GM12878 (cell line): ENCODE results near the gene PTCD1. TPM values are rescaled to one million over a fixed set of nuclear protein-coding genes. Genes with fewer than 3 reads are reported as not detected.

Experiments
- ATAC-seq: fragments of 200-7000 bp; cut with Tn5 transposase; 3 replicates; pipeline ENCODE4 v1.9.1; 2020; ENCODE audit warnings: mild to moderate bottlenecking, moderate library complexity
- BruUV-seq: library from RNA; stranded (reverse); fragments of 400-500 nt; replicated peaks from 2 replicates; lab custom pipeline; 2021; lab: Mats Ljungman, UMichigan
- CTCF ChIA-PET: fragments of 300-600 bp; sonication (Branson Sonifier 250); formaldehyde crosslinking; extraction: SDS; loops from one replicate; lab custom pipeline; 2021; ENCODE audit warnings: inconsistent platforms; lab: Yijun Ruan, JAX
- POLR2A ChIA-PET: fragments of 350-600 bp; formaldehyde crosslinking; extraction: SDS; loops from one replicate; lab custom pipeline; 2021; ENCODE audit warnings: inconsistent platforms; lab: Charles Lee
- RAD21 ChIA-PET: fragments of 300-600 bp; sonication (Branson Sonifier 250); formaldehyde crosslinking; loops from one replicate; lab custom pipeline; 2023; ENCODE audit warnings: antibody characterized with exemption; ENCODE audit not compliant: unreplicated experiment; lab: Charles Lee
- SMC1A ChIA-PET: fragments of 300-600 bp; sonication (Branson Sonifier 250); formaldehyde crosslinking; loops from one replicate; lab custom pipeline; 2023; ENCODE audit not compliant: unreplicated experiment, uncharacterized antibody; lab: Charles Lee
- DNase-seq: peaks from one replicate; pipeline ENCODE4 v3.0.0-alpha.2; 2011; ENCODE audit warnings: low read depth, low spot score
- FAIRE-seq: peaks from 3 replicates; lab custom pipeline; 2011; peaks lifted over from hg19 to GRCh38; lab: Jason Lieb, UNC
- H2AFZ ChIP-seq: 2 replicates; pipeline ENCODE4 v1.6.0; 2011; ENCODE audit warnings: low read depth, low read length, control low read depth; ENCODE audit not compliant: control insufficient read depth
- H3K27ac ChIP-seq: 2 replicates; pipeline ENCODE4 v1.5.1; 2011; ENCODE audit warnings: control low read depth; ENCODE audit not compliant: control insufficient read depth, insufficient read depth
- H3K27me3 ChIP-seq, 2 experiments: replicated peaks in 1 of 2; 2 replicates each; pipeline versions ENCODE4 v1.6.0 to v1.6.1; 2011; ENCODE audit warnings: low read length in 1 of 2; ENCODE audit not compliant: control insufficient read depth in 2 of 2, insufficient read depth in 2 of 2
- H3K36me3 ChIP-seq, 2 experiments: 2 replicates each; pipeline ENCODE4 v1.5.1; 2011; ENCODE audit warnings: low read length in 1 of 2; ENCODE audit not compliant: control insufficient read depth in 2 of 2, insufficient read depth in 2 of 2
- H3K4me1 ChIP-seq: 2 replicates; pipeline ENCODE4 v1.6.1; 2011; ENCODE audit warnings: mild to moderate bottlenecking, low read length, moderate library complexity, mixed read lengths; ENCODE audit not compliant: control insufficient read depth, insufficient read depth
- H3K4me2 ChIP-seq: 2 replicates; pipeline ENCODE4 v1.6.0; 2011; ENCODE audit warnings: control low read depth; ENCODE audit not compliant: control insufficient read depth, insufficient read depth
- H3K4me3 ChIP-seq: fragments of 200-600 bp; sonication (generic); 2 replicates; pipeline ENCODE4 v1.5.1; 2016
- H3K79me2 ChIP-seq: 2 replicates; pipeline ENCODE4 v1.6.0; 2011; ENCODE audit warnings: low read length; ENCODE audit not compliant: control insufficient read depth, insufficient read depth
- H3K9ac ChIP-seq: 2 replicates; pipeline ENCODE4 v1.8.0; 2011; ENCODE audit warnings: low read length, control low read depth, mixed read lengths; ENCODE audit not compliant: control insufficient read depth, insufficient read depth
- H3K9me3 ChIP-seq: replicated peaks from 3 replicates; pipeline ENCODE4 v1.5.1; 2011; ENCODE audit warnings: mild to moderate bottlenecking, low read length; ENCODE audit not compliant: control insufficient read depth, insufficient read depth
- H4K20me1 ChIP-seq: 2 replicates; pipeline ENCODE4 v1.6.0; 2011; ENCODE audit not compliant: control insufficient read depth, insufficient read depth
- BCL11A ChIP-seq: IDR thresholded peaks from 2 replicates; pipeline ENCODE4 v1.6.1; 2011; ENCODE audit warnings: low read depth, low read length
- BRCA1 ChIP-seq: IDR thresholded peaks from 2 replicates; pipeline ENCODE4 v1.6.1; 2011; ENCODE audit warnings: low read depth, low read length, improper control_type of control experiment
- CBX5 ChIP-seq: sonication (generic); IDR thresholded peaks from 2 replicates; pipeline ENCODE4 v1.6.1; 2016; ENCODE audit warnings: low read depth, moderate library complexity, mild to moderate bottlenecking, inconsistent platforms
- CEBPB ChIP-seq, 2 experiments: fragments of 150-350 bp in 1 of 2; IDR thresholded peaks; 2 replicates each; pipeline ENCODE4 v1.6.1; 2012 to 2014; ENCODE audit warnings: low read depth in 2 of 2, low read length in 2 of 2, borderline replicate concordance in 1 of 2, inconsistent platforms in 1 of 2
- CHD2 ChIP-seq: IDR thresholded peaks from 2 replicates; pipeline ENCODE4 v1.6.1; 2011; ENCODE audit warnings: low read depth, low read length, improper control_type of control experiment, borderline replicate concordance
- CHD4 ChIP-seq: fragments of 200-600 bp; sonication (generic); IDR thresholded peaks from 2 replicates; pipeline ENCODE4 v1.6.1; 2016; ENCODE audit warnings: mild to moderate bottlenecking
- FOS ChIP-seq: IDR thresholded peaks from 3 replicates; pipeline ENCODE4 v1.6.1; 2011; ENCODE audit warnings: borderline replicate concordance; ENCODE audit not compliant: insufficient read length; ENCODE audit errors: extremely low read depth
- FOXK2 ChIP-seq: fragments of 450-650 bp; IDR thresholded peaks from 2 replicates; pipeline ENCODE4 v1.6.1; 2017; ENCODE audit warnings: mild to moderate bottlenecking, moderate library complexity
- HCFC1 ChIP-seq: fragments of 150-350 bp; IDR thresholded peaks from 2 replicates; pipeline ENCODE4 v1.6.1; 2014; ENCODE audit warnings: low read length
- IKZF1 ChIP-seq: fragments of 450-650 bp; conservative IDR thresholded peaks from 2 replicates; pipeline ENCODE4 v1.6.1; 2017; ENCODE audit warnings: antibody characterized with exemption, mild to moderate bottlenecking
- IKZF2 ChIP-seq, 2 experiments: fragments of 450-650 bp; IDR thresholded peaks; 2 replicates each; pipeline ENCODE4 v1.6.1; 2017; ENCODE audit warnings: mild to moderate bottlenecking in 2 of 2, moderate library complexity in 2 of 2
- JUND ChIP-seq: IDR thresholded peaks from 2 replicates; pipeline ENCODE4 v1.6.1; 2012; ENCODE audit warnings: low read depth, mild to moderate bottlenecking, low read length, improper control_type of control experiment, moderate library complexity
- KAT2A ChIP-seq: conservative IDR thresholded peaks from 2 replicates; pipeline ENCODE4 v1.6.1; 2011; ENCODE audit warnings: low read depth, low read length; ENCODE audit not compliant: control insufficient read depth
- MYB ChIP-seq: fragments of 150-350 bp; IDR thresholded peaks from 2 replicates; pipeline ENCODE4 v1.6.1; 2014; ENCODE audit warnings: mild to moderate bottlenecking, low read depth, low read length, borderline replicate concordance
- NBN ChIP-seq: fragments of 450-650 bp; IDR thresholded peaks from 2 replicates; pipeline ENCODE4 v1.6.1; 2016
- NFYA ChIP-seq: IDR thresholded peaks from 2 replicates; pipeline ENCODE4 v1.6.1; 2011; ENCODE audit warnings: low read depth, mild to moderate bottlenecking, low read length, improper control_type of control experiment, borderline replicate concordance
- NR2F1 ChIP-seq: fragments of 450-650 bp; conservative IDR thresholded peaks from 2 replicates; pipeline ENCODE4 v1.6.1; 2017; ENCODE audit warnings: mild to moderate bottlenecking
- PAX5 ChIP-seq: IDR thresholded peaks from 2 replicates; pipeline ENCODE4 v1.6.1; 2011; ENCODE audit warnings: low read depth, low read length, borderline replicate concordance
- POLR2A ChIP-seq: IDR thresholded peaks from 2 replicates; pipeline ENCODE4 v1.6.1; 2011; ENCODE audit warnings: low read depth, mild to moderate bottlenecking, low read length
- RAD21 ChIP-seq: IDR thresholded peaks from 2 replicates; pipeline ENCODE4 v1.6.1; 2011; ENCODE audit warnings: mild to moderate bottlenecking, low read depth, low read length, moderate library complexity; ENCODE audit not compliant: insufficient read depth
- RCOR1 ChIP-seq: conservative IDR thresholded peaks from 2 replicates; pipeline ENCODE4 v1.6.1; 2012; ENCODE audit warnings: low read depth, low read length, improper control_type of control experiment
- SMARCA5 ChIP-seq: fragments of 450-650 bp; IDR thresholded peaks from 2 replicates; pipeline ENCODE4 v1.6.1; 2017; ENCODE audit warnings: mild to moderate bottlenecking
- SUPT20H ChIP-seq: IDR thresholded peaks from 2 replicates; pipeline ENCODE4 v1.6.1; 2011; ENCODE audit warnings: low read depth, mild to moderate bottlenecking, low read length, moderate library complexity, borderline replicate concordance; ENCODE audit not compliant: control insufficient read depth
- SUZ12 ChIP-seq: fragments of 200-600 bp; sonication (generic); IDR thresholded peaks from one replicate; pipeline ENCODE4 v1.6.1; 2018; ENCODE audit warnings: antibody characterized with exemption, mild to moderate bottlenecking; ENCODE audit not compliant: unreplicated experiment
- TAF1 ChIP-seq: IDR thresholded peaks from 2 replicates; pipeline ENCODE4 v1.6.1; 2011; ENCODE audit warnings: mild to moderate bottlenecking, low read depth, low read length, borderline replicate concordance
- TCF7 ChIP-seq: IDR thresholded peaks from 2 replicates; pipeline ENCODE4 v1.6.1; 2014; ENCODE audit warnings: antibody characterized with exemption, borderline replicate concordance
- WRNIP1 ChIP-seq: IDR thresholded peaks from 2 replicates; pipeline ENCODE4 v1.6.1; 2011; ENCODE audit warnings: low read depth, low read length, improper control_type of control experiment, borderline replicate concordance
- ZZZ3 ChIP-seq: IDR thresholded peaks from 2 replicates; pipeline ENCODE4 v1.6.1; 2011; ENCODE audit warnings: low read depth; ENCODE audit not compliant: control insufficient read depth, insufficient read length
- WGBS: methylation state at CpG from one replicate; pipeline ENCODE4 v1.1.6; 2016; ENCODE audit warnings: low lambda C conversion rate; ENCODE audit not compliant: insufficient replicate concordance, insufficient coverage; ENCODE audit errors: missing lambda C conversion rate; 5-methylcytosine and 5-hydroxymethylcytosine counted together
- in situ Hi-C: fragments of 300-500 bp; cut with MboI; formaldehyde crosslinking; loops from 9 replicates; pipeline ENCODE4 v1.14.3; 2018; ENCODE audit warnings: mixed read lengths
- intact Hi-C: fragments of 100-400 bp; cut with micrococcal nuclease; formaldehyde crosslinking; loops from one replicate; pipeline ENCODE4 v1.14.2; 2022; ENCODE audit not compliant: unreplicated experiment
- polyA plus RNA-seq, 11 experiments: library from polyadenylated mRNA; depleted of rRNA in 4 of 11; unstranded in 6 of 11; stranded (reverse) in 5 of 11; fragments of >200 nt; fragmentation: Nextera tagmentation in 4 of 11; fragmentation: Illumina TruSeq in 1 of 11; extraction: Ambion mirVana in 4 of 11; extraction: Trizol in 1 of 11; gene quantifications; 1 replicate in 1 of 11; 2 replicates in 10 of 11; pipeline versions ENCODE4 v1.2.1 to v1.2.3, GENCODE V29; 2011 to 2016; ENCODE audit warnings: inconsistent platforms in 2 of 11, missing spikeins in 2 of 11, low read depth in 1 of 11
- total RNA-seq, 4 experiments: library from RNA; depleted of rRNA in 3 of 4; stranded (reverse); fragments of >200 nt in 3 of 4; fragmentation: Illumina TruSeq in 1 of 4; extraction: Trizol in 1 of 4; gene quantifications; 2 replicates each; pipeline versions ENCODE4 v1.2.1 to v1.2.3, GENCODE V29; 2013 to 2021

The PTCD1 gene
- total and polyA plus RNA-seq, 10 of the 15 experiments (the other 5 are each of a cell fraction or from before 2014, with no cell fraction given) = 0.26 to 9.7 (median 5.0) TPM

DNA sequence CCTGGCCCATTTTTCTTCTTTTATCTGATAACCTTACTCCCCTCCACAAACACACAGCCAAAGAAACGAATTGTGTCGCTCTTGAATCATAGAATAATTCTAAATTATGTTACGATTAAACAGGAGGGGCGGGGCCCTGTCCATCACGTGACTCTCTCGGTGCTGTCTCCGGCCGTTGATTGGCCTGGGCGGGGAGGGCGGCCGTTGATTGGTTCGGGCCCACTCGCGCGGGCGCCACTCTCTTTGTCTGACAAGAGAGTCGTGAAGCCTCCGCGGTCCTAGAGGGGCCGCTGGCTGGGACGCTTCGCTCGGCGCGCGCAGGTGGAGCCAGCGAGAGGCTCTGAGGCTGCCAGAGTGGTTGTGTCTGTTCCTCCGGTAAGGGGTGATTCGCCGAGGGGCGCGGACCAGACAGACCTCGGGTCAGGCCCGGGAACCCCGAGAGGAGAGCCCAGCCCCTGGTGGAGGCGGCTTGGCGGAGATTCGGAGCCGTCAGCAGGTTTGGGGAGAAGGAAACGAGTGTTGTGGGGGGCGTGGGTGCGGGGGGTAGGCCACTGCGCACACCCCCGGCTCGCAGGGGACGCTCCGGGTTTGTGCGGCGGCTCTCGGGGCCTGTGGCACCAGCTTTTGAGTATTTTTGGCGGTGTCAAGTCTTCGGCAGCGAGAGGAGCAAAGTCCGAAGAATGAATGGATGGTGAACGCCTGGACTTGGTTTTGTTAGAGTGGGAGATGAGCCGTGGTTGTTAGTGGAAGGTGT, 34.1 kb upstream of the PTCD1 start, which contains the start of gene ZNF789:
Gene ZNF789 (plus strand): TSS at position 330 of the 754 bp plus-strand sequence. CDS start 3,567 bp downstream, outside the sequence.
- ChIA-PET CTCF (interaction anchor here (1.0 kb wide), 2 partner anchors 27 to 32 kb away, joined by 3 read pairs; partner anchors contain the start of genes ZKSCAN5 and ZNF394), SMC1A (interaction anchor here (0.8 to 1.7 kb wide), 6 partner anchors 7 to 367 kb away, joined by 3 to 7 read pairs (median 3); partner anchors contain the start of genes ATP5MF, CPSF4 and PTCD1), RAD21 (interaction anchor here (0.8 to 1.3 kb wide), 7 partner anchors 25 to 368 kb away, joined by 3 to 4 read pairs (median 3); partner anchors contain the start of genes BUD31, PDAP1 and ZKSCAN5), POLR2A (interaction anchor here (0.7 to 1.4 kb wide), 5 partner anchors 26 to 138 kb away, joined by 3 to 10 read pairs (median 4); partner anchors contain the start of genes ZKSCAN5 and ZNF394)
- TSS peak; percentile 88 for BruUV-seq
- peak within 1 kb of the TSS; percentile 91 for H3K9ac ChIP-seq
- H4K20me1 ChIP-seq = no peaks in the 10 kb centered on the region
- no peaks in the 10 kb centered on the region for H3K4me1 ChIP-seq
- peak; percentile 70 for DNase-seq
- FAIRE-seq = peak; percentile 77
- 1% methylated on average over 51 of the region's 56 CpGs for WGBS
- in situ Hi-C loops = no loop called here
- intact Hi-C loops = loop anchor here (2.0 kb wide), 1 partner anchor 28 kb away; the partner anchor contains the start of gene ZNF394
- H3K4me3 ChIP-seq = peak within 1 kb of the TSS; percentile 86
- peak within 1 kb of the TSS; percentile 88 for H3K27ac ChIP-seq
- H3K9me3 ChIP-seq = no peaks in the 10 kb centered on the region
- ATAC-seq = peak; percentile 99
- peaks cover 36% of the 10 kb centered on the region for H3K79me2 ChIP-seq
- no peaks in the 10 kb centered on the region for H3K27me3 ChIP-seq
- peak within 1 kb of the TSS; percentile 94 for H2AFZ ChIP-seq
- H3K36me3 ChIP-seq = peaks cover 2 to 4% of the 10 kb centered on the region in 2 experiments; a peak in 3 of 4 replicates
- peak within 1 kb of the TSS; percentile 85 for H3K4me2 ChIP-seq
- TF ChIP-seq BRCA1 (no peak), SUPT20H (no peak), TCF7 (no peak), MYB (no peak), IKZF2 (IDR thresholded peaks at IDR 0.05) (no peak), POLR2A (peak; percentile 92), FOS (peak; percentile 56), BCL11A (no peak), KAT2A (no peak), NFYA (no peak), TAF1 (peak; percentile 95), IKZF1 (peak; percentile 29; the same call in 1 of the 2 replicates), CBX5 (no peak), CHD2 (peak; percentile 80; the same call in 1 of the 2 replicates), SUZ12 (no peak), NBN (no peak; the same call in 1 of the 2 replicates), RCOR1 (no peak), JUND (peak; percentile 5; the same call in 1 of the 2 replicates), RAD21 (no peak), FOXK2 (no peak), PAX5 (no peak), CHD4 (no peak), SMARCA5 (no peak), CEBPB (IDR thresholded peaks at IDR 0.05; ENCODE audit: borderline replicate concordance in 1 of 2, low read depth in 2 of 2, low read length in 2 of 2) (no peak), ZZZ3 (no peak), HCFC1 (peak; percentile 60), WRNIP1 (no peak), NR2F1 (no peak)
